Measurements from ENCODE around the gene SRD5A1.

DNA sequence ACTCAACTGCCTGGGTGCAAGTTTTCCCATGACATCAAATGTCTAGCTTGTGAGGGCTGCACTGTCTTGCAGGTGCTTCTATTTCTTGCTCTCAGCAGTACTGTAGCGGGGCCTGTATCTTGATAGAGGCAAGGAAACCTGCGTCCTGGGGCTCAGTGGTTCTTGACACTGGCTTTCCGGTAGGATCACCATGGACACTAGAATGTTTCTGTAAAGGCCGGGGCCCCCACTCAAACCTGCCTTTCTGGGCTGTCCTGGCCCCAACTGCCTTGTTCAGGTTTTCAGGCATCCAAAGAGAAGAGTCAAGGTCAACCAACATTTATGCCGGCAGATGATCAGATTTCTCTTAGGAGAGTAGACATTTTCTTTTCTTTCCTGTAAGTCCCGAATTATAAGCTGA is 53.3 kb downstream of the SRD5A1 start:
- no peak for TF ChIP-seq EZH2 (IDR thresholded peaks at IDR 0.05)
- TF ChIP-seq POLR2AphosphoS5 (IDR thresholded peaks at IDR 0.05; ENCODE audit: borderline replicate concordance, low read depth, low read length): no peak

Data from SK-N-MC (cell line).